ENCODE results near the gene STK33.

STK33 gene

DNA sequence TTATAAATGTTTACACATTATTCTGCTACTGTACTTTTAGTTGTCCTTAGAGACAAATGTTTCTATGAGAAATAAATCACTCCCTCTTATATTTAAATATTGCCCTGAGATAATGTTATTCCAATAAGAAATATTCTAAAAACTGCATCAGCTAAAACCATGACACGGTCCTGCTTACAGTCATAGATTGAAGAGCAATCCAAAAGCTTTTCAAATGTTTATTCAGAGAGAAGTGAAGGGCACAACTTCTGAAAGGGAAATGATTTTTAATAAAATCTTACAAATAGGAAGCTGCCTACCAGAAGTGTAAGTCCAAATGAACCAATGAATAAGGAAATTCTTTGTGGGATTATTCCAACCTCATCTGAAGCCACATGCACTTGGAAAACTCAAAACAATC, 49.2 kb downstream of the STK33 start:
- intact Hi-C loops (cut with micrococcal nuclease) = no loop called here
- no peaks in the 10 kb centered on the region for H3K36me3 Mint-ChIP-seq (ENCODE audit: low read depth)

DNA sequence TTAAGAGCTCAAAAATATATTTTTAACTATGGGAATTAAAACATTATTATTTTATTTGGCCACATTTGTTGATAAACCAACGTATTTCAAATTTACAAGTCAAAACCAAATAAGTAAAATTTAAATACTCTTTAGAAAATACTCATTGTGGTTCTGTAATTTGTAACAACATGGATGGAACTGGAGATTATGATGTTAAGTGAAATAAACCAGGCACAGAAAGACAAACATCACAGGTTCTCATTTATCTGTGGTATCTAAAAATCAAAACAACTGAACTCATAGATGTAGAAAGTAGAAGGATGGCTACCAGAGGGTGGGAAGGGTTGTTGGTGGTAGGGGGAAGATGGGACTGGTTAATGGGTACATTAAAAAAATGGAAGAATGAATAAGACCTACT, 50.8 kb downstream of the STK33 start:
- Mint-ChIP-seq H3K4me3 (no peak overlapping the region), H3K9me3 (no peaks in the 10 kb centered on the region), H3K36me3 (ENCODE audit: low read depth) (no peaks in the 10 kb centered on the region), H3K27ac (no peak overlapping the region), H3K27me3 (no peaks in the 10 kb centered on the region), H3K4me1 (ENCODE audit: low read depth) (no peaks in the 10 kb centered on the region)
- intact Hi-C loops (cut with micrococcal nuclease) = no loop called here

More for the DNA sequence above, 49.2 kb downstream of the STK33 start:
- Mint-ChIP-seq H3K27me3 (no peaks in the 10 kb centered on the region), H3K4me3 (no peak overlapping the region), H3K27ac (no peak overlapping the region), H3K4me1 (ENCODE audit: low read depth) (no peaks in the 10 kb centered on the region), H3K9me3 (no peaks in the 10 kb centered on the region)

GRCh38 chr11:8541448-8541847, 52.6 kb downstream of the STK33 start:
- H3K27me3 Mint-ChIP-seq = no peaks in the 10 kb centered on the region
- no peaks in the 10 kb centered on the region for H3K36me3 Mint-ChIP-seq (ENCODE audit: low read depth)
- no peaks in the 10 kb centered on the region for H3K9me3 Mint-ChIP-seq
- H3K4me1 Mint-ChIP-seq (ENCODE audit: low read depth) = no peaks in the 10 kb centered on the region
- no peak overlapping the region for H3K4me3 Mint-ChIP-seq
- intact Hi-C loops (cut with micrococcal nuclease) = no loop called here
- H3K27ac Mint-ChIP-seq = no peak overlapping the region

- H3K27ac Mint-ChIP-seq = no peak overlapping the region
- intact Hi-C loops (cut with micrococcal nuclease) = no loop called here
- H3K4me1 Mint-ChIP-seq (ENCODE audit: low read depth) = no peaks in the 10 kb centered on the region
- no peaks in the 10 kb centered on the region for H3K27me3 Mint-ChIP-seq
- no peaks in the 10 kb centered on the region for H3K36me3 Mint-ChIP-seq (ENCODE audit: low read depth)
- H3K4me3 Mint-ChIP-seq = no peak overlapping the region
- H3K9me3 Mint-ChIP-seq = no peaks in the 10 kb centered on the region
Measured at GRCh38 chr11:8533332-8533731, 60.7 kb downstream of the STK33 start.

GRCh38 chr11:8532475-8532874, 61.6 kb downstream of the STK33 start:
- intact Hi-C loops (cut with micrococcal nuclease) = no loop called here
- Mint-ChIP-seq H3K27me3 (no peaks in the 10 kb centered on the region), H3K27ac (no peak overlapping the region), H3K4me1 (ENCODE audit: low read depth) (no peaks in the 10 kb centered on the region), H3K9me3 (no peaks in the 10 kb centered on the region), H3K36me3 (ENCODE audit: low read depth) (no peaks in the 10 kb centered on the region), H3K4me3 (no peak overlapping the region)

- Mint-ChIP-seq H3K4me3 (no peak overlapping the region), H3K27me3 (no peaks in the 10 kb centered on the region), H3K9me3 (no peaks in the 10 kb centered on the region), H3K27ac (no peak overlapping the region), H3K4me1 (ENCODE audit: low read depth) (no peaks in the 10 kb centered on the region), H3K36me3 (ENCODE audit: low read depth) (no peaks in the 10 kb centered on the region)
- intact Hi-C loops (cut with micrococcal nuclease) = no loop called here
Measured at GRCh38 chr11:8531982-8532381, 62.0 kb downstream of the STK33 start.

DNA sequence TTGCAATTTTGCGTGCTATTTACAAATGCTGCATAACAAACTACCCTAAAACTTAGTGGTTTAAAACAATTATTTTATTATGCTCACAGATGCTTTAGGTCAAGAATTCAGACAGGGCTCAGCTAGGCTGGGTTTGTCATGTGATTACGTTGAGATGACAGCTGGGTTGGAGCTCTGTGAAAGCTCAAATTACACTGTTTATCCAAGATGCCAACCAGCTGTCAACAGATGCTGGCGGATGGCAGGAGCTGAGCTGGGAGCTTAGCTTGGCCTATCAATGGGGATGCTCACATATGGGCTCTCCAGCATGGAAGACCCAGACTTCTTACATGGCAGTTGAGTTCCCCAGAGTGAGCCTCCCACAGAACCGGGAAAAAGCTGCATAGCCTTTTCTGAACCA, 62.7 kb downstream of the STK33 start:
- no peaks in the 10 kb centered on the region for H3K4me1 Mint-ChIP-seq (ENCODE audit: low read depth)
- H3K27ac Mint-ChIP-seq = no peak overlapping the region
- no peaks in the 10 kb centered on the region for H3K9me3 Mint-ChIP-seq
- intact Hi-C loops (cut with micrococcal nuclease) = no loop called here
- no peaks in the 10 kb centered on the region for H3K27me3 Mint-ChIP-seq
- H3K4me3 Mint-ChIP-seq = no peak overlapping the region
- H3K36me3 Mint-ChIP-seq (ENCODE audit: low read depth) = no peaks in the 10 kb centered on the region

DNA sequence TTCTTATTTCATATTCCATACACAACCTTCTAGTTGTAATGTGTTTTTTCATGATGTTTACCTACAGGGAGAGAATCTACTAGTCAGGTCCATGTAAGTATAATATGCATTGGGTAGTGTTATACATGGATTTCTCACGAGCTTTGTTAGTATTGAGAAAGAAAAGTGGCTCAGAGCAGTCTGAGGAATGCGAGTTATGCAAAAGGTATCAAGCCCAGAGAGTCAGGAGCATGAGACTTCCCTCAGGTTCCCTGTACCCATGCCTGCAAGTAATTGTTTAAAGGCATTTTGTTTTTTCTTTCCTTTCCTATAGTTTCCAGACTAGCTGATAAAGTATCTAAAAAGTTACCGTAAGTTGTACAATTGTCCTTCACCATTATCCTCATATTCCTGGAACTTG, 66.1 kb downstream of the STK33 start:
- H3K4me3 Mint-ChIP-seq = no peak overlapping the region
- intact Hi-C loops (cut with micrococcal nuclease) = no loop called here
- no peaks in the 10 kb centered on the region for H3K36me3 Mint-ChIP-seq (ENCODE audit: low read depth)
- H3K4me1 Mint-ChIP-seq (ENCODE audit: low read depth) = no peaks in the 10 kb centered on the region
- no peak overlapping the region for H3K27ac Mint-ChIP-seq
- H3K9me3 Mint-ChIP-seq = peaks cover 2% of the 10 kb centered on the region
- no peaks in the 10 kb centered on the region for H3K27me3 Mint-ChIP-seq

DNA sequence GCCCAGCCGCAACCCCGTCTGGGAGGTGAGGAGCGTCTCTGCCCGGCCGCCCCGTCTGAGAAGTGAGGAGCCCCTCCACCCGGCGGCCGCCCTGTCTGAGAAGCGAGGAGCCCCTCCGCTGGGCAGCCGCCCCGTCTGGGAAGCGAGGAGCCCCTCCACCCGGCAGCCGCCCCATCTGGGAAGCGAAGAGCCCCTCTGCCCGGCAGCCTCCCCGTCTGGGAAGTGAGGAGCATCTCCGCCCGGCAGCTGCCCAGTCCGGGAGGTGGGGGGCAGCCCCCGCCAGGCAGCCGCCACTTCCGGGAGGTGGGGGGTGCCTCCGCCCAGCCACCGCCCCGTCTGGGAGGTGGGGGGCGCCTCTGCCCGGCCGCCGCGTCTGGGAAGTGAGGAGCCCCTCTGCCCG, 70.6 kb downstream of the STK33 start:
- no peaks in the 10 kb centered on the region for H3K27me3 Mint-ChIP-seq
- no peak overlapping the region for H3K4me3 Mint-ChIP-seq
- peaks cover 18% of the 10 kb centered on the region for H3K9me3 Mint-ChIP-seq
- intact Hi-C loops (cut with micrococcal nuclease) = no loop called here
- no peak overlapping the region for H3K27ac Mint-ChIP-seq
- no peaks in the 10 kb centered on the region for H3K4me1 Mint-ChIP-seq (ENCODE audit: low read depth)
- H3K36me3 Mint-ChIP-seq (ENCODE audit: low read depth) = no peaks in the 10 kb centered on the region

- H3K9me3 Mint-ChIP-seq = peaks cover 32% of the 10 kb centered on the region
- intact Hi-C loops (cut with micrococcal nuclease) = no loop called here
- H3K4me1 Mint-ChIP-seq (ENCODE audit: low read depth) = no peaks in the 10 kb centered on the region
- no peaks in the 10 kb centered on the region for H3K36me3 Mint-ChIP-seq (ENCODE audit: low read depth)
- no peaks in the 10 kb centered on the region for H3K27me3 Mint-ChIP-seq
- H3K4me3 Mint-ChIP-seq = no peak overlapping the region
- H3K27ac Mint-ChIP-seq = no peak overlapping the region
Measured at GRCh38 chr11:8512547-8512946, 81.5 kb downstream of the STK33 start.

DNA sequence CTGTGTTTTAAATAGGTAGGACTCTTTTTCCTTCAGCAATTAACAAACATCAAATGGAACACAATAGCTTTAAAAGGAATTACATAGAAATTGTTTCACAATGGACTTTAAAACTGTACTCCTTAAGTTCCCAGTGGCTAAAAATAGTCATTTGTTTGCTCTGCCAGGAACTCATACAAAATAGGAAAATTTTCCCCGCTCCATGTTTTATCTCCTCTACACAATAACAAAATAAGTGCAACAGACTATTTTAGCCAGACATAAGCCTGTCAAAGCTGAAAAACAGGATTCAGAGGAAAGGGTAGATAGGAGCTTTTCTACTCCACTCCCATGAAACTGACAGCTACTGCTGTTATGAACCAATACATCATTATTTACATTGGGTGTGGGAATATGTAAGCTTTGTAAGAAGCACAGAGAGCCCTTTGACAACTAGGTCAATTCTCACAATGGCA, 90.1 kb downstream of the STK33 start:
- Mint-ChIP-seq H3K4me1 (ENCODE audit: low read depth) (no peaks in the 10 kb centered on the region), H3K27me3 (no peaks in the 10 kb centered on the region), H3K36me3 (ENCODE audit: low read depth) (no peaks in the 10 kb centered on the region), H3K27ac (no peak overlapping the region), H3K4me3 (no peak overlapping the region), H3K9me3 (peaks cover 3% of the 10 kb centered on the region)
- intact Hi-C loops (cut with micrococcal nuclease) = no loop called here

DNA sequence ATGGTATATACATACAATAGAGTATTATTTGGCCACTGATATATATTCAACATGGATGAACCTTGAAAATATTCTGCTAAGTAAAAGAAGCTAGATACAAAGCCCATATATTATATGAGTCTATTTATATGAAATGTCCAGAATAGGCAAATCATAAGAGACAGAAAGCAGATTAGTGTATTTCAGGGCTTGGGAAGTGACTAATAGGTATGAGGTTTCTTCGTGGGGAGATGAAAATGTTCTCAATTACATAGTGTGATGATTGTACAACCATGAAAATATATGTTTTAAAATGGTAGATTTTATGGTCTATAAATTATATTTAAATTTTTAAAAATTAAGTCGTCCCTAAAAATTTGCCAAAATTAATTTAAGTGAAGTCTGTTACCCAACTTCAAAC, 92.2 kb downstream of the STK33 start:
- Mint-ChIP-seq H3K4me1 (ENCODE audit: low read depth) (no peaks in the 10 kb centered on the region), H3K27ac (no peak overlapping the region), H3K27me3 (no peaks in the 10 kb centered on the region), H3K4me3 (no peak overlapping the region), H3K9me3 (peaks cover 15% of the 10 kb centered on the region), H3K36me3 (ENCODE audit: low read depth) (no peaks in the 10 kb centered on the region)
- intact Hi-C loops (cut with micrococcal nuclease) = no loop called here

- Mint-ChIP-seq H3K27me3 (no peaks in the 10 kb centered on the region), H3K9me3 (peaks cover 24% of the 10 kb centered on the region), H3K4me1 (ENCODE audit: low read depth) (no peaks in the 10 kb centered on the region), H3K27ac (no peak overlapping the region), H3K36me3 (ENCODE audit: low read depth) (no peaks in the 10 kb centered on the region), H3K4me3 (no peak overlapping the region)
- intact Hi-C loops (cut with micrococcal nuclease) = no loop called here
Measured at GRCh38 chr11:8488395-8488794, 105.6 kb downstream of the STK33 start.

DNA sequence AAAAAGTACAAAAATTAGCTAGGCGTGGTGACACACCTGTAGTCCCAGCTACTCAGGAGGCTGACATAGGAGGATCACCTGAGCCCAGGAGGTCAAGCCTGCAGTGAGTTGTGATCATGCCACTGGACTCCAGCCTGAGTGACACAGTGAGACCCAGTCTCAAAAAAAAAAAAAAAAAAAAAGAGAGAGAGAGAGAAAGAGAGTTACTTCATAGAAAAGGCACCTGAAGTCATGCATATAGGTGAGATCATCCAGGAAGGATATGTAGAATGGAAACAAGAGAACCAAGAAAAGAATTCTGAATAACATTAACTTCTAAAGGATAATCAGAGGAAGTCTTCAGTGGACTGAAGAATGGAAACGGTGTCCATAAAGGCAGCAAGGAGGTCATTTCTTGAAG, 106.8 kb downstream of the STK33 start:
- Mint-ChIP-seq H3K4me1 (ENCODE audit: low read depth) (no peaks in the 10 kb centered on the region), H3K27me3 (no peaks in the 10 kb centered on the region), H3K4me3 (no peak overlapping the region), H3K36me3 (ENCODE audit: low read depth) (no peaks in the 10 kb centered on the region), H3K9me3 (peaks cover 13% of the 10 kb centered on the region), H3K27ac (no peak overlapping the region)
- intact Hi-C loops (cut with micrococcal nuclease) = no loop called here

DNA sequence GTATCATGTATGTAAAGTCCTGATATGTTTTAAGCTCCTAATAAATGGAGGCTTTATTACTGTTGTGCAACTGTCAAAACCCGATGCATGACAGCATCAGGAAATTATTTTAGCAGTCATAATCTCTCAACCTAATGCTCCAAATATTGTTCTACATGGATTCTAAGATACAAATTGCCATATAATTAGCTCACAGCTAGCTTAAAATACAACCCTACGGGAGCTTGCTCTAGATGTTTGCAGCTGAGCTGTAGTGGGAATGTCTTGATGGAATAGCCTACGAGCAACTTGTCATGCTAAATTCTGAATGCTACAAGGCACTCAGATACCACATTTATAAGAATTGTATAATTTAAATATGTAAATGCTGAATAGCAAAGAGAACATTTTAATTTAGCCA, 109.8 kb downstream of the STK33 start:
- intact Hi-C loops (cut with micrococcal nuclease) = no loop called here
- Mint-ChIP-seq H3K9me3 (no peaks in the 10 kb centered on the region), H3K27ac (no peak overlapping the region), H3K36me3 (ENCODE audit: low read depth) (no peaks in the 10 kb centered on the region), H3K4me3 (no peak overlapping the region), H3K4me1 (ENCODE audit: low read depth) (no peaks in the 10 kb centered on the region), H3K27me3 (no peaks in the 10 kb centered on the region)

Data from dendritic cell treated with granulocyte-macrophage colony-stimulating factor and Interleukin-4, amounts not matched to agents 40 ng/mL and 50 ng/mL, for 4 days (primary cell).